HepG2 (cell line): ENCODE results near the gene ALG14. TPM values are rescaled to one million over a fixed set of nuclear protein-coding genes. Genes with fewer than 3 reads are reported as not detected.

Source experiments
- AKNA ChIP-seq: sonication (generic); formaldehyde crosslinking; IDR thresholded peaks from 2 replicates; pipeline ENCODE4 v1.4.0; 2020; ENCODE audit warnings: missing genetic modification reagents, borderline replicate concordance
- ARID3A ChIP-seq: IDR thresholded peaks from 2 replicates; pipeline ENCODE4 v1.6.1; 2012; ENCODE audit warnings: low read depth, low read length, improper control_type of control experiment
- EZH2 ChIP-seq: conservative IDR thresholded peaks from 2 replicates; pipeline ENCODE4 v1.6.1; 2012; ENCODE audit warnings: mild to moderate bottlenecking, low read depth, low read length, moderate library complexity
- GMEB2 ChIP-seq: IDR thresholded peaks from 2 replicates; pipeline ENCODE4 v1.6.1; 2016; ENCODE audit warnings: missing biosample characterization, missing genetic modification reagents, low read depth
- HES4 ChIP-seq: sonication (generic); formaldehyde crosslinking; IDR thresholded peaks from 2 replicates; pipeline ENCODE4 v1.9.0; 2021; ENCODE audit warnings: mild to moderate bottlenecking, missing genetic modification reagents, borderline replicate concordance
- HNRNPH1 ChIP-seq: fragments of 200-400 bp; formaldehyde crosslinking; optimal IDR thresholded peaks from 2 replicates; pipeline ENCODE3; 2017; ENCODE audit warnings: mild to moderate bottlenecking, low read depth, low read length
- IRF2 ChIP-seq: IDR thresholded peaks from 2 replicates; pipeline ENCODE4 v1.6.1; 2018; ENCODE audit warnings: missing genetic modification reagents, missing compliant biosample characterization
- NFYB ChIP-seq: sonication (generic); formaldehyde crosslinking; IDR thresholded peaks from 2 replicates; pipeline ENCODE4 v1.4.0; 2020; ENCODE audit warnings: missing genetic modification reagents
- PBX2 ChIP-seq: IDR thresholded peaks from 2 replicates; pipeline ENCODE4 v1.6.1; 2016; ENCODE audit warnings: control low read depth
- PHF5A ChIP-seq: IDR thresholded peaks from one replicate; pipeline ENCODE4 v1.6.1; 2018; ENCODE audit warnings: low read depth, missing genetic modification reagents; ENCODE audit not compliant: unreplicated experiment
- POGZ ChIP-seq: sonication (generic); formaldehyde crosslinking; IDR thresholded peaks from 2 replicates; pipeline ENCODE4 v1.4.0; 2020; ENCODE audit warnings: mild to moderate bottlenecking, missing genetic modification reagents
- SMAD9 ChIP-seq: sonication (generic); formaldehyde crosslinking; IDR thresholded peaks from 2 replicates; pipeline ENCODE4 v1.5.1; 2020; ENCODE audit warnings: mild to moderate bottlenecking, missing genetic modification reagents
- THYN1 ChIP-seq: sonication (generic); formaldehyde crosslinking; IDR thresholded peaks from 2 replicates; pipeline ENCODE4 v1.8.1; 2023; ENCODE audit warnings: low read depth, mild to moderate bottlenecking, moderate library complexity, missing genetic modification reagents, borderline replicate concordance
- ZNF121 ChIP-seq: sonication (generic); formaldehyde crosslinking; IDR thresholded peaks from 2 replicates; pipeline ENCODE4 v1.5.0; 2020; ENCODE audit warnings: mild to moderate bottlenecking, missing genetic modification reagents
- ZNF256 ChIP-seq: sonication (generic); formaldehyde crosslinking; conservative IDR thresholded peaks from 2 replicates; pipeline ENCODE4 v1.4.0; 2020; ENCODE audit warnings: missing genetic modification reagents
- ZNF484 ChIP-seq: sonication (generic); formaldehyde crosslinking; IDR thresholded peaks from 2 replicates; pipeline ENCODE4 v1.5.1; 2020; ENCODE audit warnings: mild to moderate bottlenecking, low read depth, missing genetic modification reagents, borderline replicate concordance
- ZNF562 ChIP-seq: sonication (generic); formaldehyde crosslinking; IDR thresholded peaks from 2 replicates; pipeline ENCODE4 v1.8.0; 2022; ENCODE audit warnings: missing genetic modification reagents, borderline replicate concordance
- ZNF710 ChIP-seq: sonication (generic); formaldehyde crosslinking; IDR thresholded peaks from 2 replicates; pipeline ENCODE4 v1.5.0; 2020; ENCODE audit warnings: mild to moderate bottlenecking, missing genetic modification reagents, borderline replicate concordance
- polyA plus RNA-seq, 8 experiments: library from polyadenylated mRNA; depleted of rRNA in 3 of 8; stranded (reverse) in 7 of 8; unstranded in 1 of 8; fragments of >200 nt; fragmentation: Illumina TruSeq in 4 of 8; extraction: Trizol in 4 of 8; gene quantifications; 2 replicates each; pipeline versions ENCODE4 v1.2.1 to v1.2.3, GENCODE V29; 2011 to 2016; ENCODE audit warnings: low read depth in 4 of 8, missing spikeins in 1 of 8, mixed read lengths in 1 of 8; ENCODE audit not compliant: insufficient read depth in 1 of 8
- total RNA-seq, 5 experiments: library from RNA; depleted of rRNA; stranded (reverse); fragments of >200 nt; fragmentation: Illumina TruSeq; extraction: Trizol; gene quantifications; 2 replicates each; pipeline ENCODE4 v1.2.3, GENCODE V29; 2016; ENCODE audit warnings: low read depth in 1 of 5

Gene ALG14
- total and polyA plus RNA-seq, 2 of the 13 experiments (the other 11 are each of a cell fraction or from before 2014, with no cell fraction given) = 4.5 to 12.7 TPM

- no peak for TF ChIP-seq GMEB2
- no peak for TF ChIP-seq NFYB (CRISPR knock-in tag)
- TF ChIP-seq ZNF562 (CRISPR knock-in tag) = no peak
- TF ChIP-seq SMAD9 (CRISPR knock-in tag) = no peak
- no peak for TF ChIP-seq ZNF484
- no peak; the same call in 1 of the 2 replicates for TF ChIP-seq AKNA (CRISPR knock-in tag)
- 0 out of 2 replicates have a peak, but pooled peaks have one; percentile 51 for TF ChIP-seq ZNF256 (CRISPR knock-in tag)
- peak; percentile 73; the same call in 1 of the 2 replicates for TF ChIP-seq IRF2 (CRISPR knock-in tag)
- TF ChIP-seq ZNF710 (CRISPR knock-in tag) = peak; percentile 92; the same call in 1 of the 2 replicates
- TF ChIP-seq HNRNPH1 = no peak
- peak; percentile 94 for TF ChIP-seq ARID3A
- peak; percentile 100 for TF ChIP-seq ZNF121 (CRISPR knock-in tag)
- no peak for TF ChIP-seq PBX2 (CRISPR knock-in tag)
- TF ChIP-seq THYN1 (CRISPR knock-in tag) = 0 out of 2 replicates have a peak, but pooled peaks have one; percentile 86
- no peak for TF ChIP-seq PHF5A
- TF ChIP-seq HES4 (CRISPR knock-in tag) = no peak
- TF ChIP-seq EZH2 = no peak
- TF ChIP-seq POGZ = peak; percentile 97
Observed at GRCh38 chr1:95122151-95122697, 49.5 kb upstream of the ALG14 start (continued).
